Neural progenitor cell (in vitro differentiated cells): ENCODE results near the gene ESYT3.

Experiments
- CTCF ChIP-seq: fragments of 200-600 bp; sonication (generic); IDR thresholded peaks from 2 replicates; pipeline ENCODE4 v1.5.1; 2017; ENCODE audit warnings: antibody characterized with exemption, mild to moderate bottlenecking
- EZH2 ChIP-seq: fragments of 200-600 bp; sonication (generic); IDR thresholded peaks from 2 replicates; pipeline ENCODE4 v1.6.1; 2017; ENCODE audit warnings: antibody characterized with exemption, mild to moderate bottlenecking, moderate library complexity
- EZH2phosphoT487 ChIP-seq: fragments of 200-600 bp; sonication (generic); IDR thresholded peaks from 2 replicates; pipeline ENCODE4 v1.6.1; 2017; ENCODE audit warnings: antibody characterized with exemption

DNA sequence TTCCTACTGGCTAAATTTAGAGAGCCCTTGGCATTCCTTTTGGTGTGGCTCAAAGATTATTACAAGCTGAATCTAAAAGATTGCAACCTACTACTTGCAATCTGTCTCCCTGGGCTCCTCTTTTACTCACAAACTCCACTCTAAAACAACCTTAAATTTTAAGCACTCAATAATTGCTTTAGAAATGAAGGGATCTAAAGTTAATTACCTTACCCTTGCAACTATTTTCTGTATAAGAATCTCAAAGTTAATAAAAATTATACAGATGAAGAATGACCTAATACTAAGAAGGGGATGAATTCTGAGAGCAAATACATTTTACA, 60.2 kb downstream of the ESYT3 start:
- no peak for TF ChIP-seq CTCF
- TF ChIP-seq EZH2: no peak
- no peak for TF ChIP-seq EZH2phosphoT487
